T-helper 1 cell (primary cell): Measurements from ENCODE around the gene SLC9A9.
"Not testable (repeated sequence)": the region's sequence is repeated elsewhere in the genome, so short reads cannot be mapped to it uniquely, and the experiment has no call there.

Experiments
- DNase-seq, 5 donors: peaks; one replicate each; pipeline ENCODE4 v3.0.0-alpha.2; 2012 to 2020

The SLC9A9 gene

DNA sequence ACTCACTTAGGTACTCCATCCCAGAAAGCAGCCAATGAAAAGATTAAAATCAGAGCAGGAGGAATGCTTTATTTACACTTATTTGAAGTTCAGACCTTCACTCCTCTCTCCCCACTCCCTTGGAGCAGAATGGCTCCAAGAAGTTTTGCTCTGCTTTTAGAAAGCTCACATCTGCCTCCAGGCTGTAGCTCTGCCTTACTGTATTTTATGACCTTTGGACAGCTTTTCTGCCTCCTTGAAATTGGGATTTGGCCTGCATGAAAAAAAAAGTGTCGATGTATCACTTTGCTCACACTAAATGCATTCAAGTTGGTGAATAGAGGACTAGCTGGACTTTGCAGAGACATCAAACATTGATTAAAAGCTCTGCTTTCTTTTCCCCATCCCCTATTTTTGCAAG, 95.3 kb downstream of the SLC9A9 start:
- DNase-seq, result no peak

DNA sequence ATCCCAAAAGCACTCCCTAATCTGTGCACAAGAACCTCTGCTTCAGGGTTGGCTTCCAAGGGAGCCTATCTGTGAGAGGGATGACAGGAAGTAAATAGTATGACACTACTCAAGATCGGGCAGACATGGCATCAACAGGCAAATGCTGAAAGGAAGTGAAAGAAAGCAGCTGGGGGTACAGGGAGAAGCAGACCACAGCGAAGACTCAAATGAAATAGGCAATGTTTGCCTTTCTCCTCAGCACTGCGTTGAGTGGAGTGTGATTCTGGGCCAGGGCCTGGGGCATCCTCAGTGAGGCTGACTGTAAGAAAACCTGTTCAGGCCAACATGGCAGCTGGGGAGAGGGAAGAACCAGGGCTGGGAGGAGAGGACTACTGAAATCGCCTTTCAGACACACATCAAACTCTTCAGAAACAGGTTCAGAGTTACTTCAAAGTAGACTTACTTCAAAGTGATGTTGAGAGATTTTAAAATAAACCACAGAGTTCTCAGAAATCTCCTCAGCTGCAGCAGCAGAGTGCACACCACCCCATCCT, 96.6 kb downstream of the SLC9A9 start:
- peak in 2 of 5 donors; percentile 6 to 60 for DNase-seq

DNA sequence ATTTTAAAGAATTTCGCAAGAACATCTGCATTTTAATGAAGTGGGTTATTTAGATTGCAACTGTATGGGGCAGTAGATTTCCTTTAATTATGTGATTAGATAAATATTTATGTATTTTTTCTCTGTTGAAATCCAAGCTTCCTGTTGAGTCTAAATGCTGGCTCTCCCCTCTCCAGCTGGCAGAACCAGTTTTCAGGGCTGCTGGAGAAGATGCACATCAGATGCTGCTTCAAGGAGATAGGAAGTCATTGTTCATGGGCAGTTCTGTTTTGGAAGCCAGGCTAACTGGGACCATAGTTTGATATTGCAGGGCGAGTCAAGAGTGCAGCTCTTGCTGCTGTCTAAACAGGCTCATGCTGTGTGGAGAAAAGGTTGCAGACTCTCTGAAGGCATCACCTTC, 97.4 kb downstream of the SLC9A9 start:
- DNase-seq, result no peak

DNA sequence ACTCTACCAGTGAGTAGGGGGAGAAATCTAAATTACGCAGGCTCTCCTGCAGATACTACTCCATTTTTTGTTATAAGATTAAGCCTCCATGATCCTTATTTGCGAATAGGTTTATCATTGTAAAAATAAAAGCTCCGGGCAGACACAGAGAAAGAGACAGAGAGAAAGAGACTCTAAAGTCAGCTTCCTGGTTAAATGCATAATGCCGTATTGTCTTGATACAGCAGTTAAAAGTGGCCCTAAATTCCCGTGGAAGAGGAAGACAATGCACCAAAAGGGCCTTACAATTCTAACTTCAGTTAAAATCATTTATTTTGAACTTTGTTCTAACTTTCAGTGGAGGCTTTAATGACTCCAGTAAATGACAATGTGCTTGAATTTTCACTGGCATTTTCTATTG, 98.3 kb downstream of the SLC9A9 start:
- no peak for DNase-seq

- no peak for DNase-seq
Observed at GRCh38 chr3:143737065-143737464, 111.2 kb downstream of the SLC9A9 start.

- DNase-seq, result no peak
Observed at GRCh38 chr3:143736205-143736997, 111.9 kb downstream of the SLC9A9 start.

- DNase-seq, result no peak
Observed at GRCh38 chr3:143731776-143732175, 116.5 kb downstream of the SLC9A9 start.

DNA sequence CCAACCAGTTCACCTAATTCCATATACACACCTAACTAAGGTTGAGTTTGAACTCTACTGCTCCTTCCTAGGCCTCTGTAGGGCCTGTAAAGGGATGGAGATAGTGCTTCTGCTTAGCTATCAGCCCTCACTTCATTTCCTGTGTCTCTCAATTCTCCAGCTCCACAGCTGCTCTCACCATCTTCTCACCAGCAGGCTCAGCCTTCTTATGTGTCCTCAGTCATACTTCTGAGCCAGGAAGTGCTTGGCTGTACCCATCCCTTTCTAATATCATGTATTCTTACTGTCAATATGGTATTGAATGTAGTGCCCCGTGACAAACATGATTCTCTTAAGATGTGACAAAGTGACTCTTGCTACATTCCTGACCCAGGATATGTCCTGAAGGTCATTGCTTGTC, 116.9 kb downstream of the SLC9A9 start:
- DNase-seq, result no peak

- no peak for DNase-seq
Observed at GRCh38 chr3:143727391-143727790, 120.9 kb downstream of the SLC9A9 start.

GRCh38 chr3:143726727-143727126, 121.5 kb downstream of the SLC9A9 start:
- no peak for DNase-seq

GRCh38 chr3:143720381-143720780, 127.9 kb downstream of the SLC9A9 start:
- DNase-seq, result no peak

GRCh38 chr3:143718463-143718862, 129.8 kb downstream of the SLC9A9 start:
- no peak for DNase-seq

DNA sequence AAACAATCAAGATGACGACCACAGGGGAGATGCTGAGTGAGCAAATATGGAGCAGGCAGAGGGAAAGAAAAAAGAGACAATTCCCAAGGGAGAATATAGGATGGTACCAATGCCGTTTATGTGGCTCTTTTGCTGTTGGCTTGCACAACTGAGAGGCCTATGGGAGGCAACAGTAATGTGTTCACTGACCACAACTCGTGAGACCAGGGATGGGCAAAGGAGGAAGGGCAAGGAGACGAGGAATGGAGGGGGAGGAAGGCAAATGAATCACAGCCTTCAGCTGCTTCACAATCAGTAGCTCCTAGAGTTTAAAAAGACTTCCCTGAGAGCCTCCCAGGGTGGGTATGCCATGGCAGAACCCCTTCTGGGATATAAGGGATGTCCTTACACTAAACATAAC, 131.5 kb downstream of the SLC9A9 start:
- DNase-seq, result no peak

DNA sequence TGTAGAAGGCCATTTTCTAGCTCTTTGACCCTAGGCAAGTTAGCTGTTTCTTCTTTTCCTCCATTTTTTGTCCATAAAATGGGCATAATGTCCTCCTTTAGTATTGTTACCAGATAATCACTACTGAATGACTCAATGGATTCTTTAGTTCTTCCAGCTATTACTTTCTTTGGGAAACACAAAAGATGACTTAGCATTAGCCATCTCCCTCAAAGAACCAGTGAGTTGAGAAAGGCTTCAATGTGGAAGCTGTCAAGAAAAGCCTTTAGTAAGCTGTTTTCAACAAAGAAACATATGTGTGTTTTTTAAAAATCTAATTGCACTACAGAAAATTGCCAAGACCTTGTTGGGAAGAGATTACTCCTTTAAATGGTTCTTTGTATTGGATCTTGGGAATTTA, 135.7 kb downstream of the SLC9A9 start:
- no peak for DNase-seq

GRCh38 chr3:143707848-143708247, 140.4 kb downstream of the SLC9A9 start:
- DNase-seq, result no peak

DNA sequence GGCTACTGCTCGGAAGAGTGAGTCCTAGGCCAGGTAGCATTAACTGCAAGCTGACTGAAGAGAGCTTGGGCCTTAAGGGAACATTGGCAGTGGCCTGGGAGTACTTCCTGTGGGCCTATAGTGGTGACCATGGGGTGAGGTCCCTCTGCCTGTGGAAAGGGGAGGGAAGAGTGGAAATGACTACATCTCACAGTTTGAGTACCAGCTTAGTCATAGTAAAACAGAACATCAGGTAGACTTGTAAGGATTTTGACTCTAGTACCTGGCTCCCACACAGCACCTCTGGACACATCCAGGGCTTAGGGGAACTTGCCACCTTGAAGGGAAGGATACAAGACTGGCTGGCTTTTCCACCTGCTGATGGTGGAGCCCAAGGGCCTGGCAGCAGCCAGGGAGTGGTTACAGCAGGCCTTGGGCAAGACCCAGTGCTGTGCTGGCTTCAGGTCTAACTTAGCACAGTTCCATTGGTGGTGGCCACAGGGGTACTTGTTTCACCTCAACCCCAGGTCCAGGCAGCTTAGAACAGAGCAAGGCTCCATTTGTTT, 147.8 kb downstream of the SLC9A9 start:
- no peak for DNase-seq

- DNase-seq, result no peak
Observed at GRCh38 chr3:143699424-143699823, 148.8 kb downstream of the SLC9A9 start.

DNA sequence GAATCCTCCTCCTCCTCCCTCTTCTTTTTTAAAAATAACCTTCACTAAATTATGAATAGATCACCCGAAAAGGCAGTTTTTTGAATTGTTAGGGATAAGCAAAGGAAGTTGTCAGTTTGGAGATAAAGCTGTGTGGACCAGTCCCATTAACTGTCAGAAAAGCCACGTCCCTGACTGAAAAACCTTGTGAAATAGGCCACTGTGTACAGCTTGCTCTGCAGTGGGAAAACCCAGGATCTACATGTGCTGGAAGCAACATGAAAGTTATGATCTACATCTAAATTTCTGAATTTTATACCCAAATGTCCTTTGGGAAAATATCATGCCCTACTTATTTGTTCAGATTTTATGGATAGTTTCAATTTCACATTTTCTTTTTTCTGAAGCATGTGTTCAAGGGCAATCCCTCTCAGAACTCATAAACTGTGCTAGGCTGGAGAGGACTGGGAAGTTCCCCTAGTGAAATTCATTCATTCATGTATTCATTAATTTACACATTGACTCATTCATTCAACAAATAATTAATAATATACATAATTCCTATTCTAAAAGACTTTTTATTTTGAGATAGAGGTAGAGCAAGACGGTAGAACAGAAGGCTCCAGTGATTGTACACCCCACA, 149.5 kb downstream of the SLC9A9 start:
- no peak for DNase-seq

DNA sequence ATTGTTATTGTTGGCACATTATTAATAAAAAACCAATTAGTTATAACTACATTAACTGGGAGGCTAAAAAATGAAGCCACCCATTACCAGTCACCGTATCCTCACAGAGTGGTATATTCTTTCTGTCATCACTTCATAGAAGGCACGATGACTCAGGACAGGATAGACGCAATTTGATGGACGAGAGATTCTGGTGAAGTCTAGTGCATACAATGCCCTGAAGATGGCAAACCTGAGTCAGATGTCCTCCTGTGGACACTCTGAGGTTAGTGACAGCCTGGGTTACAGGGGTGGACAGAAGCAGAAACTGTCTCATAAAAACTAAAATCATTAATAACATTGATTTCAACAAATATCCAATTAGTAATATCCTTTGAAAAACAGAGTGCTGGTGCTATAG, 150.3 kb downstream of the SLC9A9 start:
- DNase-seq, result no peak

- DNase-seq, result not testable (repeated sequence)
Observed at GRCh38 chr3:143695333-143695732, 152.9 kb downstream of the SLC9A9 start.

DNA sequence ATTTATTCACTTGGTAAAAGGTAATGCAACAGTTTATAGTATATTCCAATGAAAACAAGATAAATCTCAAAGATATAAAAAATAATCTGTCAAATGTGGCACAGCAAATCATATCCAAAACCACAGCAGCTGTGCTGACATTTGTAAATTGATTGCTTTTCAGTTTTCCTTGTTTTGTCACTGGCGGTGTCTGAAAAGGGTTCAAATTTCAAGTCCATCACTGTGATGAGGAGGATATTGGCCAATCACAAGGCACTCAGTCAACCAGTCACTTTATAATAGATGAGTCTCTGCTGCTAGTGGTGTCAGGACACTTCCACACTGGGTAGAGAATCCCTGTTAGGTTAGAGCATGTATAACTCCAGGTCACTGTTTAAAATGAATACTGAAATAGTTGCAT, 154.8 kb downstream of the SLC9A9 start:
- no peak for DNase-seq

DNA sequence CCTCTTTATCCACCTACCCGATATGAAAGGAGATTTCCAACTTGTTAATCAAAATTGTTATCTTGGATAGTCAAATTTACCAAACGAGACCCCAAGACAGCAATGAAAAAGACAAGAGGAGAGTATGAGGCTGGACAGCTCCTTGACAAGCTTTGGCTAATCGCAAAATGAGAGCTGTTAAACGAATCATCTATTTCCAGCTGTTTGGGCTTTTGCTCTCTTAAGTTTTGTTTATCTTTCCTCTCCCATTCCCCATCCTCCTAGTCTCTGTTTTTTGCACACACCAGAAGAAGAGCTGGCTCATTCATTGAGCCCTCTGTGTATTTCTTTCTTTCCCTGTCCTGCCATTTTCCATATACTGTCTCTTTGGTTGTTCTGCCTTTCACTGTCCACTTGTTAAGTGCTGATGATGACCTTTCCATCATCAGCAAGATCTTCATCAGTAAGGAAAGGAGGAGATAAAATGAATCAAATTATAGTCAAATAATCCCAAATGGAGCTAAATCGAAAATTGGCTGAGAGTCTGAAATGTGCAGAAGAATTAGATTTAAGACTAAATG, 161.6 kb downstream of the SLC9A9 start:
- no peak for DNase-seq

- DNase-seq, result no peak
Observed at GRCh38 chr3:143685491-143685890, 162.8 kb downstream of the SLC9A9 start.

GRCh38 chr3:143677430-143677829, 170.8 kb downstream of the SLC9A9 start:
- no peak for DNase-seq
